ENCODE results near the gene BAD. TPM values are rescaled to one million over a fixed set of nuclear protein-coding genes. Genes with fewer than 3 reads are reported as not detected.

BAD gene
- total and polyA plus RNA-seq, 8 donors = 40.4 to 343 (median 105) TPM

- peaks cover 38 to 53% (median 43%) of the 10 kb centered on the region in 4 donors for H3K4me1 ChIP-seq
- 5 to 9% (median 6%) methylated on average over 46 to 54 of the region's 54 CpGs for WGBS, 5 donors
- H3K27me3 ChIP-seq = peaks cover 17 to 87% (median 45%) of the 10 kb centered on the region in 3 donors
- no peak for TF ChIP-seq EP300 (IDR thresholded peaks at IDR 0.05)
- TF ChIP-seq POLR2AphosphoS5 (IDR thresholded peaks at IDR 0.05) = no peak
- no peak for TF ChIP-seq POLR2A (IDR thresholded peaks at IDR 0.05)
- TF ChIP-seq CTCF (IDR thresholded peaks at IDR 0.05) = no peak
- no peak for DNase-seq
- peak within 1 kb of the TSS in 3 of 5 donors; percentile 0 to 11 (median 11) for H3K27ac ChIP-seq
- peak within 1 kb of the TSS; percentile 43 to 55 (median 44) for H3K4me3 ChIP-seq
- H3K36me3 ChIP-seq = no peaks in the 10 kb centered on the region
- no peaks in the 10 kb centered on the region for H3K9me3 ChIP-seq
- intact Hi-C loops (cut with DNase I; ENCODE audit: low total_unique reads) = loop anchor here (10.0 kb wide), 1 partner anchor 95 kb away; the partner anchor contains the start of gene FERMT3
Observed at GRCh38 chr11:64299847-64300648, 15.6 kb upstream of the BAD start, which contains the start of gene CATSPERZ. TSS of gene CATSPERZ (plus strand) at chr11:64300358. CDS start at chr11:64300411, 53 bp downstream.

GRCh38 chr11:64298966-64299846, 14.7 kb upstream of the BAD start:
- peaks cover 36 to 50% (median 36%) of the 10 kb centered on the region in 4 donors for H3K4me1 ChIP-seq
- peak overlapping the region; percentile 43 to 55 (median 44) for H3K4me3 ChIP-seq
- no peaks in the 10 kb centered on the region for H3K36me3 ChIP-seq
- intact Hi-C loops (cut with DNase I; ENCODE audit: low total_unique reads) = loop anchor here (10.0 kb wide), 1 partner anchor 94 kb away; the partner anchor contains the start of gene FERMT3
- WGBS, 5 donors = 3 to 5% (median 4%) methylated on average over 41 to 60 of the region's 60 CpGs
- H3K27me3 ChIP-seq = peaks cover 17 to 95% (median 45%) of the 10 kb centered on the region in 3 donors
- TF ChIP-seq POLR2AphosphoS5 (IDR thresholded peaks at IDR 0.05) = peak in 2 of 3 donors; percentile 7 to 15
- TF ChIP-seq POLR2A (IDR thresholded peaks at IDR 0.05) = no peak
- TF ChIP-seq CTCF (IDR thresholded peaks at IDR 0.05) = no peak
- no peak for TF ChIP-seq EP300 (IDR thresholded peaks at IDR 0.05)
- peak overlapping the region in 1 of 5 donors; percentile 9 for H3K27ac ChIP-seq
- H3K9me3 ChIP-seq = no peaks in the 10 kb centered on the region
- DNase-seq = peak; percentile 78 to 79

GRCh38 chr11:64297699-64298358, 13.4 kb upstream of the BAD start:
- Histone ChIP-seq H3K27ac (no peak overlapping the region), H3K4me1 (peaks cover 26 to 40% (median 30%) of the 10 kb centered on the region in 4 donors), H3K27me3 (peaks cover 23 to 99% (median 58%) of the 10 kb centered on the region in 3 donors), H3K4me3 (no peak overlapping the region), H3K9me3 (no peaks in the 10 kb centered on the region), H3K36me3 (no peaks in the 10 kb centered on the region)
- TF ChIP-seq EP300 (IDR thresholded peaks at IDR 0.05) (no peak), CTCF (IDR thresholded peaks at IDR 0.05) (no peak), POLR2A (IDR thresholded peaks at IDR 0.05) (no peak), POLR2AphosphoS5 (IDR thresholded peaks at IDR 0.05) (no peak)
- intact Hi-C loops (cut with DNase I; ENCODE audit: low total_unique reads) = loop anchor here (10.0 kb wide), 1 partner anchor 93 kb away; the partner anchor contains the start of gene FERMT3
- 23 to 52% (median 30%) methylated on average over 7 to 18 of the region's 18 CpGs for WGBS, 5 donors
- no peak for DNase-seq

Data from stomach (tissue), 9 donors.